NCI-H82 (cell line): ENCODE results near the gene GAST.

Source experiments
- DNase-seq: peaks from one replicate; lab custom pipeline; 2025; lab: John Stamatoyannopoulos, UW

Gene GAST

GRCh38 chr17:41739661-41740352 is 27.7 kb downstream of the GAST start:
- DNase-seq: no peak

GRCh38 chr17:41740506-41740905 is 28.4 kb downstream of the GAST start:
- DNase-seq: no peak

GRCh38 chr17:41741709-41742108 is 29.6 kb downstream of the GAST start:
- DNase-seq: no peak

- peak; percentile 24 for DNase-seq
Measured at GRCh38 chr17:41748275-41748674, 36.1 kb downstream of the GAST start.

- DNase-seq: peak; percentile 59
Measured at GRCh38 chr17:41750862-41751261, 38.7 kb downstream of the GAST start.

GRCh38 chr17:41751288-41751687 is 39.2 kb downstream of the GAST start:
- DNase-seq: no peak

GRCh38 chr17:41754066-41754465 is 41.9 kb downstream of the GAST start:
- no peak for DNase-seq

GRCh38 chr17:41758601-41759000 is 46.5 kb downstream of the GAST start:
- no peak for DNase-seq

- no peak for DNase-seq
Measured at GRCh38 chr17:41760878-41761277, 48.7 kb downstream of the GAST start.

- no peak for DNase-seq
Measured at GRCh38 chr17:41762391-41762790, 50.3 kb downstream of the GAST start.

GRCh38 chr17:41762841-41763240 is 50.7 kb downstream of the GAST start:
- no peak for DNase-seq

GRCh38 chr17:41763327-41763726 is 51.2 kb downstream of the GAST start:
- no peak for DNase-seq
